ENCODE data around the gene ASCC3. TPM values are rescaled to one million over a fixed set of nuclear protein-coding genes. Genes with fewer than 3 reads are reported as not detected.

The ASCC3 gene, protein sequence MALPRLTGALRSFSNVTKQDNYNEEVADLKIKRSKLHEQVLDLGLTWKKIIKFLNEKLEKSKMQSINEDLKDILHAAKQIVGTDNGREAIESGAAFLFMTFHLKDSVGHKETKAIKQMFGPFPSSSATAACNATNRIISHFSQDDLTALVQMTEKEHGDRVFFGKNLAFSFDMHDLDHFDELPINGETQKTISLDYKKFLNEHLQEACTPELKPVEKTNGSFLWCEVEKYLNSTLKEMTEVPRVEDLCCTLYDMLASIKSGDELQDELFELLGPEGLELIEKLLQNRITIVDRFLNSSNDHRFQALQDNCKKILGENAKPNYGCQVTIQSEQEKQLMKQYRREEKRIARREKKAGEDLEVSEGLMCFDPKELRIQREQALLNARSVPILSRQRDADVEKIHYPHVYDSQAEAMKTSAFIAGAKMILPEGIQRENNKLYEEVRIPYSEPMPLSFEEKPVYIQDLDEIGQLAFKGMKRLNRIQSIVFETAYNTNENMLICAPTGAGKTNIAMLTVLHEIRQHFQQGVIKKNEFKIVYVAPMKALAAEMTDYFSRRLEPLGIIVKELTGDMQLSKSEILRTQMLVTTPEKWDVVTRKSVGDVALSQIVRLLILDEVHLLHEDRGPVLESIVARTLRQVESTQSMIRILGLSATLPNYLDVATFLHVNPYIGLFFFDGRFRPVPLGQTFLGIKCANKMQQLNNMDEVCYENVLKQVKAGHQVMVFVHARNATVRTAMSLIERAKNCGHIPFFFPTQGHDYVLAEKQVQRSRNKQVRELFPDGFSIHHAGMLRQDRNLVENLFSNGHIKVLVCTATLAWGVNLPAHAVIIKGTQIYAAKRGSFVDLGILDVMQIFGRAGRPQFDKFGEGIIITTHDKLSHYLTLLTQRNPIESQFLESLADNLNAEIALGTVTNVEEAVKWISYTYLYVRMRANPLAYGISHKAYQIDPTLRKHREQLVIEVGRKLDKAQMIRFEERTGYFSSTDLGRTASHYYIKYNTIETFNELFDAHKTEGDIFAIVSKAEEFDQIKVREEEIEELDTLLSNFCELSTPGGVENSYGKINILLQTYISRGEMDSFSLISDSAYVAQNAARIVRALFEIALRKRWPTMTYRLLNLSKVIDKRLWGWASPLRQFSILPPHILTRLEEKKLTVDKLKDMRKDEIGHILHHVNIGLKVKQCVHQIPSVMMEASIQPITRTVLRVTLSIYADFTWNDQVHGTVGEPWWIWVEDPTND (N-terminal part only)
- 77.6 and 88.7 TPM in 2 replicates for total RNA-seq
- polyA plus RNA-seq, result 34.0 and 42.3 TPM in 2 replicates

- WGBS (ENCODE audit: low lambda C conversion rate, missing lambda C conversion rate), result under 1% methylated on average over 79 of the region's 83 CpGs
Observed at GRCh38 chr6:100880853-100881706, at the start of gene ASCC3. ASCC3 (minus strand) TSS chr6:100881329; CDS start chr6:100867997, 13,332 bp downstream.

GRCh38 chr6:100925749-100926148 lies 44.6 kb upstream of the ASCC3 start:
- H3K36me3 ChIP-seq (replicated peaks; ENCODE audit: insufficient read depth, low read depth), result no peaks in the 10 kb centered on the region
- no peak overlapping the region for H3K4me3 ChIP-seq
- 74% methylated on average over 1 of the region's 1 CpG for WGBS (ENCODE audit: low lambda C conversion rate, missing lambda C conversion rate)
- TF ChIP-seq CTCF (IDR thresholded peaks at IDR 0.05; ENCODE audit: poor library complexity), result no peak
- H3K9me3 ChIP-seq (ENCODE audit: low read depth), result no peaks in the 10 kb centered on the region
- H3K79me2 ChIP-seq, result no peaks in the 10 kb centered on the region
- H3K4me2 ChIP-seq, result no peak overlapping the region
- no peak overlapping the region for H2AFZ ChIP-seq
- peaks cover 1% of the 10 kb centered on the region for H3K4me1 ChIP-seq (ENCODE audit: insufficient read depth)
- no peaks in the 10 kb centered on the region for H3K27me3 ChIP-seq
- DNase-seq (ENCODE audit: low spot score), result no peak
- H3K27ac ChIP-seq, result no peak overlapping the region
- H3K9me2 ChIP-seq (replicated peaks; ENCODE audit: insufficient read depth), result no peaks in the 10 kb centered on the region
- H4K20me1 ChIP-seq (ENCODE audit: insufficient read depth, poor library complexity, severe bottlenecking), result no peaks in the 10 kb centered on the region

More at GRCh38 chr6:100880853-100881706, at the start of gene ASCC3:
- peak within 1 kb of the TSS; percentile 99 for H3K27ac ChIP-seq
- peaks cover 20% of the 10 kb centered on the region for H4K20me1 ChIP-seq (ENCODE audit: insufficient read depth, poor library complexity, severe bottlenecking)
- H3K9me2 ChIP-seq (replicated peaks; ENCODE audit: insufficient read depth), result no peaks in the 10 kb centered on the region
- TF ChIP-seq CTCF (IDR thresholded peaks at IDR 0.05; ENCODE audit: poor library complexity) (no peak), EZH2phosphoT487 (IDR thresholded peaks at IDR 0.05; ENCODE audit: low read depth, severe bottlenecking, unreplicated experiment) (no peak), EZH2 (IDR thresholded peaks at IDR 0.05; ENCODE audit: borderline replicate concordance) (no peak)
- H3K4me3 ChIP-seq, result peak within 1 kb of the TSS; percentile 58
- no peaks in the 10 kb centered on the region for H3K9me3 ChIP-seq (ENCODE audit: low read depth)
- no peaks in the 10 kb centered on the region for H3K27me3 ChIP-seq
- no peaks in the 10 kb centered on the region for H3K36me3 ChIP-seq (replicated peaks; ENCODE audit: insufficient read depth, low read depth)
- peak; percentile 96 for DNase-seq (ENCODE audit: low spot score)
- peaks cover 57% of the 10 kb centered on the region for H3K79me2 ChIP-seq
- H2AFZ ChIP-seq, result peak within 1 kb of the TSS; percentile 87
- H3K4me1 ChIP-seq (ENCODE audit: insufficient read depth), result peaks cover 24% of the 10 kb centered on the region
- H3K4me2 ChIP-seq, result peak within 1 kb of the TSS; percentile 82

GRCh38 chr6:100924534-100925227 lies 43.6 kb upstream of the ASCC3 start:
- H3K4me1 ChIP-seq (ENCODE audit: insufficient read depth), result peaks cover 6% of the 10 kb centered on the region
- H3K36me3 ChIP-seq (replicated peaks; ENCODE audit: insufficient read depth, low read depth), result no peaks in the 10 kb centered on the region
- no peaks in the 10 kb centered on the region for H3K9me2 ChIP-seq (replicated peaks; ENCODE audit: insufficient read depth)
- TF ChIP-seq EZH2phosphoT487 (IDR thresholded peaks at IDR 0.05; ENCODE audit: low read depth, severe bottlenecking, unreplicated experiment) (no peak), CTCF (IDR thresholded peaks at IDR 0.05; ENCODE audit: poor library complexity) (no peak), EZH2 (IDR thresholded peaks at IDR 0.05; ENCODE audit: borderline replicate concordance) (no peak)
- no peaks in the 10 kb centered on the region for H3K9me3 ChIP-seq (ENCODE audit: low read depth)
- no peak overlapping the region for H2AFZ ChIP-seq
- no peaks in the 10 kb centered on the region for H3K27me3 ChIP-seq
- H3K79me2 ChIP-seq, result no peaks in the 10 kb centered on the region
- no peak for DNase-seq (ENCODE audit: low spot score)
- 91% methylated on average over 9 of the region's 9 CpGs for WGBS (ENCODE audit: low lambda C conversion rate, missing lambda C conversion rate)
- no peak overlapping the region for H3K4me3 ChIP-seq
- H3K27ac ChIP-seq, result no peak overlapping the region
- H3K4me2 ChIP-seq, result no peak overlapping the region
- no peaks in the 10 kb centered on the region for H4K20me1 ChIP-seq (ENCODE audit: insufficient read depth, poor library complexity, severe bottlenecking)

Data from hepatocyte (in vitro differentiated cells).